ENCODE results near the gene ADCY1. TPM values are rescaled to one million over a fixed set of nuclear protein-coding genes. Genes with fewer than 3 reads are reported as not detected.

ADCY1 gene
- total RNA-seq, result 43.0 TPM

DNA sequence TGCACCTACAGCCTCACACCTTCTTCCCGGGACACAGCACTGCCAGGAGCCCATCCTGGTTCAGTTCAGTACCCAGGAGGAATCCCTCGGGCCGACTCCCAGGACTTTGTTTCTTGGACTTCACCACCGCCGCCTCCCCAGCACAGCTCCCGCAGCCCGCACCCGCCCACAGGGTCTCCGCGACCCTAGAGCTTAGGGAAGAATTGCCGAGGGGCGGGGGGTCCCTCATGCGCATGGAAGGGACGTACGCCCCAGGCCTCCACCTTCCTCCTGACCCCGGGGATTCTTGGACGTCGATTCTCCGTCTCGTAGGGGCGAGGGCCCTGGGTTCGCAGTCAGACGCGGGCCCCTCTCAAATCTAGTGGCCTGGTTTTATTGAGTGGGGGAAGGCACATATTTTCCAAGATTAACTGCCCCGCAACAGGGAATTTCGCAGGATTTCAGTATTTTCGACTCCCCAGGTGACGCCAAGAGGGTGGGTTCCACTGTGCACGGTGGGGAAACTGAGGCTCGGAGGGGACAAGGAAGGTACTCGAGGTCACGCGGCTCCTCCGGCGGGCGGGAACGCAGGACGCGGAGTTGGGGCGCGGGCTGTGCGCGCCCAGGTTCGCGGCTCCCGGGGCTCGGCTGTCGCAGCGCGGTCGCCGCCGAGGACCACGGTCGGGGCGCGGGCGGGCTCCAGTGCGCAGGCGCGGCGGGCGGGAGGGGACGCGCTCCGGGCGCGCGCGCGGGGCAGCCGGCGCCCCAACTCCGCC, at the start of gene ADCY1:
TSS of gene ADCY1 (plus strand) at position 708 of the 755 bp plus-strand sequence. CDS start 176 bp downstream, outside the sequence.

